HG02759 (cell line): ENCODE results near the gene FBH1.
"Not testable (repeated sequence)": the region's sequence is repeated elsewhere in the genome, so short reads cannot be mapped to it uniquely, and the experiment has no call there.

ENCODE experiments used
- ATAC-seq: cut with Tn5 transposase; IDR thresholded peaks from one replicate; pipeline ENCODE4 v1.9.1; 2021; ENCODE audit warnings: mild to moderate bottlenecking, moderate library complexity; ENCODE audit not compliant: unreplicated experiment

The FBH1 gene

GRCh38 chr10:5956146-5956936 is 66.3 kb downstream of the FBH1 start:
- no peak for ATAC-seq

- no peak for ATAC-seq
These were observed 68.0 kb downstream of the FBH1 start for GRCh38 chr10:5958077-5958476.

GRCh38 chr10:5958675-5959074 is 68.6 kb downstream of the FBH1 start:
- no peak for ATAC-seq

GRCh38 chr10:5959142-5959541 is 69.1 kb downstream of the FBH1 start:
- no peak for ATAC-seq

- ATAC-seq: no peak
These were observed 69.6 kb downstream of the FBH1 start for GRCh38 chr10:5959581-5960069.

- no peak for ATAC-seq
These were observed 70.3 kb downstream of the FBH1 start for GRCh38 chr10:5960070-5960972.

GRCh38 chr10:5960973-5961275 is 70.9 kb downstream of the FBH1 start:
- not testable (repeated sequence) for ATAC-seq

- ATAC-seq: no peak
These were observed 71.5 kb downstream of the FBH1 start for GRCh38 chr10:5961405-5962100.

- not testable (repeated sequence) for ATAC-seq
These were observed 72.4 kb downstream of the FBH1 start for GRCh38 chr10:5962358-5962940.

GRCh38 chr10:5963071-5963470 is 73.0 kb downstream of the FBH1 start:
- no peak for ATAC-seq

- ATAC-seq: no peak
These were observed 73.5 kb downstream of the FBH1 start for GRCh38 chr10:5963591-5963990.

GRCh38 chr10:5964736-5965135 is 74.7 kb downstream of the FBH1 start:
- ATAC-seq: no peak

GRCh38 chr10:5965266-5965665 is 75.2 kb downstream of the FBH1 start:
- ATAC-seq: no peak

GRCh38 chr10:5968037-5968680 is 78.1 kb downstream of the FBH1 start:
- no peak for ATAC-seq

GRCh38 chr10:5968681-5969453 is 78.8 kb downstream of the FBH1 start:
- no peak for ATAC-seq

- ATAC-seq: no peak
These were observed 80.0 kb downstream of the FBH1 start for GRCh38 chr10:5970066-5970465.

GRCh38 chr10:5970527-5970926 is 80.5 kb downstream of the FBH1 start:
- no peak for ATAC-seq

GRCh38 chr10:5971315-5971832 is 81.3 kb downstream of the FBH1 start:
- no peak for ATAC-seq

- no peak for ATAC-seq
These were observed 81.8 kb downstream of the FBH1 start for GRCh38 chr10:5971886-5972285.

- ATAC-seq: no peak
These were observed 83.0 kb downstream of the FBH1 start for GRCh38 chr10:5973069-5973468.
